ENCODE results near the gene CAB39.

Gene CAB39

DNA sequence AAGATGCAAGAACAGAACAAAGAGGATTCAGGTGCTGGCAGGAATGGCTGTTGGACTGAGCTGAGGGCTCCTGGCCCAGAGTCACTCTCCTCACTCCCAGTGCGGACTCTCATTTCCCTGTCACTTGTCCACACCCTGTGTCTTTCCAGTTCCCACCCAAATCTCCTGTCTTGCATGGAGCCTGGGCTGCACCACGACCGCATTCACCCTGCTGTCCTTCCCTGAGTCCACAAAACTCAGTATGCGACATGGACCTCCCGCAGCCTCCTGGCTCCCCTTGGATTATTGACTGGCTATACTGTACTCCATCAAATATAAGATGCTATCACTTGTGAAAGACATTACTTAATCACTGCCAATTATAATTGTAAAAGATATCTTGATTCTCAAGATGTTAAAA, 149.7 kb downstream of the CAB39 start:
- TF ChIP-seq ZFX (IDR thresholded peaks at IDR 0.05; ENCODE audit: borderline replicate concordance) = no peak
- TF ChIP-seq, protein P1, sequence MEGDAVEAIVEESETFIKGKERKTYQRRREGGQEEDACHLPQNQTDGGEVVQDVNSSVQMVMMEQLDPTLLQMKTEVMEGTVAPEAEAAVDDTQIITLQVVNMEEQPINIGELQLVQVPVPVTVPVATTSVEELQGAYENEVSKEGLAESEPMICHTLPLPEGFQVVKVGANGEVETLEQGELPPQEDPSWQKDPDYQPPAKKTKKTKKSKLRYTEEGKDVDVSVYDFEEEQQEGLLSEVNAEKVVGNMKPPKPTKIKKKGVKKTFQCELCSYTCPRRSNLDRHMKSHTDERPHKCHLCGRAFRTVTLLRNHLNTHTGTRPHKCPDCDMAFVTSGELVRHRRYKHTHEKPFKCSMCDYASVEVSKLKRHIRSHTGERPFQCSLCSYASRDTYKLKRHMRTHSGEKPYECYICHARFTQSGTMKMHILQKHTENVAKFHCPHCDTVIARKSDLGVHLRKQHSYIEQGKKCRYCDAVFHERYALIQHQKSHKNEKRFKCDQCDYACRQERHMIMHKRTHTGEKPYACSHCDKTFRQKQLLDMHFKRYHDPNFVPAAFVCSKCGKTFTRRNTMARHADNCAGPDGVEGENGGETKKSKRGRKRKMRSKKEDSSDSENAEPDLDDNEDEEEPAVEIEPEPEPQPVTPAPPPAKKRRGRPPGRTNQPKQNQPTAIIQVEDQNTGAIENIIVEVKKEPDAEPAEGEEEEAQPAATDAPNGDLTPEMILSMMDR (IDR thresholded peaks at IDR 0.05) = no peak

DNA sequence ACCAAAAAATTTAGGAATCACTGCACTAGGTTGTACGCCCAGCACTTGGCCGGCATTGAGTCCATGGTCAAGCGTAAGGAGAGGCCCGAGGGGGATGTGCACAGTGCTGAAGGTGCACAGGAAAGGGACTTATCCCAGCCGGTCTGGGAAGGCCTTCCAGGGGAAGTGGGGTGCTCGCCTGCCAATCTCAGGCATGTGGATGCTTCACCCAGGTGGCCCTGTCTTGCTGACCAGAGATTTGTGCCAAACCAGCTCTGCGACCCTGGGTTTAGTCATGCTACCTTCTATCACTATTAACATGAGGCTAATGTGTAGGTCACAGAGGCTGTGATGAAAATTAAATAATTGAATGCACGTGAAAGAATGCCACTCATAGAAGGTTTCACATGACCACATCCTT, 150.4 kb downstream of the CAB39 start:
- TF ChIP-seq, protein P1 (IDR thresholded peaks at IDR 0.05) = no peak
- TF ChIP-seq ZFX (IDR thresholded peaks at IDR 0.05; ENCODE audit: borderline replicate concordance) = no peak
- H3K27ac ChIP-seq = no peak overlapping the region

More for the DNA sequence above, 149.7 kb downstream of the CAB39 start:
- no peak overlapping the region for H3K27ac ChIP-seq

DNA sequence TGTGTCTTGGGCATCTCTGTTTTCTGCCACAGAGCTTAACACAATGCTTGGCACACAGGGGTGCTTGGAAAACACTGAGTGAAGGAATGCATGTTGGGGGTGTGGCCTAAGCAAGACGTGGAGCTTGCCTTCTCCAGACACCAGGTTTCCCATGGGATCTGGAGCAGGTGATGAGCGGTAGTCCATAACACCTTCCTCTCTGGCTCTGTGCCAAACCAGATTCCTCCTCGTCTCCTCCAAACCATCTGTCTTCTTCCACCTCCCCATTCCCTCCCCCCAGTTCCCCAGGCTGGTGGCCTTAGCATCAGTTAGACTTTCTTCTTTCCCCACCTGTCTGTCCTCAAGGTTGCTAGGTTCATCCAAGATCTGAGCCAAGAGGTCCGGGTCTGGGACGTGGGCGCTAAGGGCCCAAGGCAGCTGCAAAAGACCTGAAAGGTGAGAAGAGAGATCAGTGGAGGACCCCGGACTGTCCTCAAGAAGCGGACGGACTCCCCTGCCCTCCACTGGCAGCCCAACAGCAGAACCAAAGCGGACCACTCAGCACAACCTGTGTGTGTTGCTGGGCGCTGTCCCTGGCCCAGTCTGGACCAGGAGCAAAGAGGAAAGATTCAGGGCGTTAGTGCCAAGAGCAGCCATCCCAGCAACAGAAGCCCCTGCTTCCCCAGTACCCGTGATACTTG, 150.9 kb downstream of the CAB39 start:
- TF ChIP-seq, protein P1 (IDR thresholded peaks at IDR 0.05) = no peak
- no peak for TF ChIP-seq ZFX (IDR thresholded peaks at IDR 0.05; ENCODE audit: borderline replicate concordance)
- no peak overlapping the region for H3K27ac ChIP-seq

DNA sequence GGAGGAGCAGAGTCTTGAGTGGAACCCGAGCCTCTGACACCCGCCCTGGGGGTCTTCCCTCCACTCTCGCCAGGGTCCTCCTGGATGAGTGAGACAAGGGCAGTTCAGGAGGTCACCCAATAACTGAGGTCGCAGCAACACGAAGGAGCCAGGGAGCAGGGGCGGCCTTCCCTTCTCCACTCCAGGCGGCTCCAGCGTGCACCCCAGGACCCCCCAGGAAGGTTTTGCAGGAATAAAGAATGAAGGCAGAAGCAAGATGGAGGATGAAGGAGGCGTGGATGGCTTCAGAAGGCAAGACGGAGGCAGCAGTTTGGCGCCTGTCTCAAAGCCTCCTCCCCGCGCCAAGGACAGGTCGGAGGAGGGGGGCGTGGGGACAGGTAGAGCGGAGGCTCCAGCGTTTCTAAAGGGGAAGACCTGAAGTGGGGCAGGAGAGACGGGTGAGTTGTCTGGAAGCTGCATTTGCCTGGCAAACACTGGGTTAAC, 151.5 kb downstream of the CAB39 start:
- H3K27ac ChIP-seq = peak overlapping the region; percentile 39
- no peak for TF ChIP-seq ZFX (IDR thresholded peaks at IDR 0.05; ENCODE audit: borderline replicate concordance)
- TF ChIP-seq, protein P1 (IDR thresholded peaks at IDR 0.05) = no peak

DNA sequence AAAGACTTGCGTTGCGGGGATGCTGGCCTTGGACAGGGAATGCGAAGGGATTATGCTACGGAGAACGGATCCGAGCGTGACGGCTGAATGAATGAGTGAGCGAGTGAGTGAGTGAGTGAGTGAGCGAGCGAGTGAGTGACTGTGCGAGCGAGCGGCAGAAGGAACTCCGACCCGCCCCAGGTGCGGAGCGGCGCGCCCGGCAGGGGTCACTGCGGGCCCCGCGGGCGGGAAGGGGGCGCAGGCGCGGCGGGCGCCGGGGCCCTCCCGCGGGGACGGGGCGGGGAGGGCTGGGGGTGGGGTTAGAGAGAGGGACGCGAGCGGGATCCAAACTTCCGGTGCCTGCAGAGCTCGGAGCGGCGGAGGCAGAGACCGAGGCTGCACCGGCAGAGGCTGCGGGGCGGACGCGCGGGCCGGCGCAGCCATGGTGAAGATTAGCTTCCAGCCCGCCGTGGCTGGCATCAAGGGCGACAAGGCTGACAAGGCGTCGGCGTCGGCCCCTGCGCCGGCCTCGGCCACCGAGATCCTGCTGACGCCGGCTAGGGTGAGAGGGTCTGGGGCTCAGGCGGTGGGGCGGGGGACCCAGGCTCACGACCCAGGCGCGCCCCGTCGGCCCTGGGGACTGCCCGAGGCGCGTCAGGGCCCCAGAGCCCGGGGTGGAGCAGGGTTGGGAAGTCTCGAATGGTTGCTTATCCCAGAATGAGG, 152.1 kb downstream of the CAB39 start, which contains the start of gene ITM2C:
ITM2C (plus strand) TSS at position 338 of the 702 bp plus-strand sequence; CDS start at position 422, 84 bp downstream.
- no peak for TF ChIP-seq ZFX (IDR thresholded peaks at IDR 0.05; ENCODE audit: borderline replicate concordance)
- TF ChIP-seq, protein P1 (IDR thresholded peaks at IDR 0.05) = peak; percentile 81
- peak within 1 kb of the TSS; percentile 39 for H3K27ac ChIP-seq

DNA sequence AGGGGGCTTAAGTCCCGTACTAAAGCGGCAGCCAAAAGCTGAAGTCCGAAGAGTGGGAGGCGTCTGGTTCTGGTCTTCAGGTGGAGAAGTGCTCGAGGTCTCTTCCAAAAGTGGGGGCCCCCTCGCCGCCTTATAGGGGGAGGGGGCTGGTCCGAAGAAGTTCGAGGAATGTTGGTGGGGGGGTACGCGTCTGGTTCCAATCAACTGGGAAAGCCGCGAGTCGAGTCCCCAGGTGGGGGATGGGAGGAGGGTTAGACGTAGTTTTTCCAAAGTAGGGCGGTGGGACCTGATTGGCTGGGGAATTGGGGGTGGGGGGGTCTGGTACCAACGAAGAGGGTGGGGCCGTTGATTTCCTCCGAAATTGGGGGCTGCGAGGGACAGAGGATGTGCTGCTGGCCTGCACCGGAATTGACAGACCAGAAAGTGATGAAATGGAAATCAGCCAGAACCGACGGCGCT, 152.7 kb downstream of the CAB39 start:
- H3K27ac ChIP-seq = peak overlapping the region; percentile 39
- TF ChIP-seq, protein P1 (IDR thresholded peaks at IDR 0.05) = no peak
- TF ChIP-seq ZFX (IDR thresholded peaks at IDR 0.05; ENCODE audit: borderline replicate concordance) = no peak
